BLaER1 (cell line): ENCODE data around the gene ACTR2.

Source experiments
- H3K27ac ChIP-seq: shearing (Covaris generic); formaldehyde crosslinking; 2 replicates; pipeline ENCODE4 v1.8.1; 2022
- H3K27me3 ChIP-seq: shearing (Covaris generic); formaldehyde crosslinking; 2 replicates; pipeline ENCODE4 v1.8.1; 2022
- H3K36me3 ChIP-seq: shearing (Covaris generic); formaldehyde crosslinking; 2 replicates; pipeline ENCODE4 v1.8.1; 2022
- H3K4me1 ChIP-seq: shearing (Covaris generic); formaldehyde crosslinking; 2 replicates; pipeline ENCODE4 v1.8.1; 2022
- H3K4me2 ChIP-seq: shearing (Covaris generic); formaldehyde crosslinking; 2 replicates; pipeline ENCODE4 v1.8.1; 2022
- H3K4me3 ChIP-seq: shearing (Covaris generic); formaldehyde crosslinking; 2 replicates; pipeline ENCODE4 v1.8.1; 2022
- H3K9ac ChIP-seq: shearing (Covaris generic); formaldehyde crosslinking; 2 replicates; pipeline ENCODE4 v1.8.1; 2022
- H3K9me3 ChIP-seq: shearing (Covaris generic); formaldehyde crosslinking; 2 replicates; pipeline ENCODE4 v1.8.1; 2022
- H4K20me1 ChIP-seq: shearing (Covaris generic); formaldehyde crosslinking; 2 replicates; pipeline ENCODE4 v1.8.1; 2022
- Cebpa-rat ChIP-seq: shearing (Covaris generic); IDR thresholded peaks from 2 replicates; pipeline ENCODE4 v1.8.1; 2022

ACTR2 gene

DNA sequence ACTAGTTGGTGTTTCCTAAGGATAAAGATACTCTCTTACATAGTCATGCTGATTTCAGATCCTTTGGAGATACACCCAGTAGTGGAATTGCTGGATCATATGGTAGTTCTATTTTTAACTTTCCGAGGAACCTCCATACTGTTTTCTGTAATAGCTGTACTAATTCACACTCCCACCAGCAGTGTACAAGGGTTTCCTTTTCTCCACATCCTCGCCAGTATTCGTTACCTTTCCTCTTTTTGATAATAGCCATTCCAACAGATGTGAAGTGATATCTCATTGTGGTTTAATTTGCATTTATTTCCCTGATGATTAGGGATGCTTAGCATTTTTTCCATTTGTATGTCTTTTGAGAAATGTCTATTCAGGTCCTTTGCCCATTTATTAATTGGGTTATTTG, 34.0 kb downstream of the ACTR2 start:
- no peak overlapping the region for H3K27ac ChIP-seq
- H3K27me3 ChIP-seq = no peaks in the 10 kb centered on the region
- peaks cover 90% of the 10 kb centered on the region for H3K36me3 ChIP-seq
- no peak overlapping the region for H3K9ac ChIP-seq
- peaks cover 98% of the 10 kb centered on the region for H4K20me1 ChIP-seq
- no peaks in the 10 kb centered on the region for H3K4me1 ChIP-seq
- TF ChIP-seq Cebpa-rat = no peak
- no peak overlapping the region for H3K4me2 ChIP-seq
- no peak overlapping the region for H3K4me3 ChIP-seq
- no peaks in the 10 kb centered on the region for H3K9me3 ChIP-seq

DNA sequence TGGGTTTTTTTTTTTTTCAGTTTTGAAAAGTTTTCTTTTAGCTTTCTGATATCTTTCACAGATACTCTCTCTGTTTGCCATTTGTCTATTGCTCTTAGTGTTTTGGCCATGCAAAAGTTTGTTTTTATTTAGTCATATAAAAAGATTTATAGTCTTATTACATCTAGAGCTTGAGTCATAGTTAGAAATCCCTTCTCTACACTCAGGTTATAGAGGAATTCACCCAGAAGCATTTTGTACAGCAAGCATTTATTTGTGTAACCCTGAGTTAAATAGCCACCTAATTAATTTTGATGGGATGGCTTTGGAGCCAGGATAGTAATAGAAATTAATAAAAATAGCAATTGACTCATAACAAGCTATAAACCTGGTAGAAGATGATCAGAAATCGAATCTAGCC, 35.6 kb downstream of the ACTR2 start:
- Histone ChIP-seq H3K4me2 (no peak overlapping the region), H3K27me3 (no peaks in the 10 kb centered on the region), H3K27ac (no peak overlapping the region), H3K4me3 (no peak overlapping the region), H3K9me3 (no peaks in the 10 kb centered on the region), H3K36me3 (peaks cover 93% of the 10 kb centered on the region), H3K9ac (no peak overlapping the region), H3K4me1 (peaks cover 5% of the 10 kb centered on the region), H4K20me1 (peaks cover 100% of the 10 kb centered on the region)
- TF ChIP-seq Cebpa-rat = no peak

DNA sequence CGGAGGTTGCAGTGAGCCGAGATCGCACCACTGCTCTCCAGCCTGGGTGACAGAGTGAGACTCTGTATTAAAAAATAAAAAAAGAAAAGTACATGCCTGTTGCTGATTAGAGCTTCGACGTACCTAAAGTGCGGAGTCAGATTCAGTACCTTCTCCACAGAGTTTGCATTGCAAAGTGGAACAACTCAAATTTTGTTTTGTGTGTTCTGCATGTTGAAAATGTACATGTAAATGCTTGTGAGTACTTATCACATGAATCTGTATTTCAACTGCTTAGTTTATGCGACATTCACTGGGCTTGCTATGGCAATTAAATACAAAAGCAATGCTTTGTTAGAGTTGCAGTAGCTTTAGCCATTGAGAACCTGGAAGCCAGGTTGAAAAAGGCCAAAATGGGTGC, 36.4 kb downstream of the ACTR2 start:
- H3K36me3 ChIP-seq = peaks cover 93% of the 10 kb centered on the region
- TF ChIP-seq Cebpa-rat = no peak
- H3K27ac ChIP-seq = no peak overlapping the region
- H3K9me3 ChIP-seq = no peaks in the 10 kb centered on the region
- no peak overlapping the region for H3K9ac ChIP-seq
- no peaks in the 10 kb centered on the region for H3K27me3 ChIP-seq
- H3K4me1 ChIP-seq = peaks cover 12% of the 10 kb centered on the region
- H4K20me1 ChIP-seq = peaks cover 100% of the 10 kb centered on the region
- H3K4me3 ChIP-seq = no peak overlapping the region
- no peak overlapping the region for H3K4me2 ChIP-seq

DNA sequence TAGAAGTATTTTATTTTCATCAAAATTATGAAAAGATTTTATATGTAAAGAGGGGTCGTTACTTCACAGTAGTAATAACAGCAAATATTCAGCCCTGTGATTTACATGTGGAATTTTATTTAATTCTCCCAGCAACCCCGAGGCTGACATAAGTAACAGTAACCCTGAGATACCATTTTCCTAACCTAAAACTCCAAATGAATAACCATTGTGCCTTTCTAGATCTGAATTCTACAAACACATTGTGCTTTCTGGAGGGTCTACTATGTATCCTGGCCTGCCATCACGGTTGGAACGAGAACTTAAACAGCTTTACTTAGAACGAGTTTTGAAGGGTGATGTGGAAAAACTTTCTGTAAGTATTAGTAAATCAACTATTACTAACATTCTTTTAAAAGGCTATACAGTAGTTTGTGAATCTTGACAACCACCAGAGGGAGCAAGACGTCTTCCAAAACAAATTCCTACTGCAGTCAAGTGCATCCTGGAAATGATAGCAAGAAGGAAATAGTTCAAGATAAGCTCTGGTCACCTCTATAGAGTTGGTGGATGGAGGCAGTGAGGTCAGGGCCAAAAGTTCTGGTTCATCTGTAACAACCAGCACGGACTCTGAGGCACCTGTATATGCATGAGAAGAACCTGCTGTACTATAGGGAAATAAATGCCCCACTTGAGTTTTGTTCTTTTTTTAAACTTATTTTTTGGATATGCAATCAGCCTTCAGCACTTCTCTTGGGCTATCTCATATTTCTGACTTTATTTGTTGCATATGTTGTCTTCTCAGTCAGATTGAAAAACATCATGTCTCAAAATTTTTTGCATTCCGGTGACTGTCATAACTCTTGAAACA, 37.4 kb downstream of the ACTR2 start:
- Histone ChIP-seq H4K20me1 (peaks cover 100% of the 10 kb centered on the region), H3K36me3 (peaks cover 88% of the 10 kb centered on the region), H3K4me1 (peaks cover 14% of the 10 kb centered on the region), H3K4me3 (no peak overlapping the region), H3K4me2 (no peak overlapping the region), H3K9me3 (no peaks in the 10 kb centered on the region), H3K9ac (no peak overlapping the region), H3K27ac (no peak overlapping the region), H3K27me3 (no peaks in the 10 kb centered on the region)
- TF ChIP-seq Cebpa-rat = no peak

DNA sequence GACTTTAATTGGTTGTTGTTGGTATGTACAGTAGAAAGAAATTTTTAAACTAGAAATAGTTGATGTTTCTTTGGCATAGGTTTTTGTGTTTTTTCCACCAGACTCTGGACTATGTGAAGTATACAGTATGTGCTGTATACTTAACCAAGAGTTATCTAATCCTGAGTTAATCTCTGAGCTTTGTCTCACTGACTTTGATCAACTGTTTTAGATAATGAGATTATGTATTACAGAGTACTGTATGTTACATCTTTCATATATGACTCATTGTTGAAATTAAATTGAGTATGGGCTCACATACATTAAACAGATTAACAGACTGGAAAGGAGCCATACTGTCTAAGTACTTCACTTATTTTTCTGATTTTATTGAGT, 38.0 kb downstream of the ACTR2 start:
- no peak for TF ChIP-seq Cebpa-rat
- no peak overlapping the region for H3K27ac ChIP-seq

DNA sequence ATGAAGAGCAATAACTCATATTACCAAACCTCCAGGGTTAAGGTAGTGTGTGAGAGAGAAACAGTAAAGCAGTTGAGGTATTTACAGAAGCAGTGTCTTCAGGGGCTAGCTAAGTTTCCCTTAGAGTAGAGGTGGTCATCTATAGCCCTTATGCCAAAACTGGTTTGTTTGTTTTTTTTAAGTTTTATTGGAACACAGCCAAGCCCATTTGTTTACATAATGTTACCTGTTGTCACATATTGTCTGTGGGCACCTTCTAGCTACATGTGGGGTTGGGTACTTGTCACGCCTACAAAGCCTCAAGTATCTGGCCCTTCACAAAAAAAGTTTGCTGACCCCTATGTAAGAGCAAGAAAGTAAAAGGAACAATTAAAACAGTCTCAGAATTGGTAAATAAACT, 39.4 kb downstream of the ACTR2 start:
- peaks cover 94% of the 10 kb centered on the region for H4K20me1 ChIP-seq
- no peak overlapping the region for H3K4me3 ChIP-seq
- no peak for TF ChIP-seq Cebpa-rat
- H3K9me3 ChIP-seq = no peaks in the 10 kb centered on the region
- no peaks in the 10 kb centered on the region for H3K27me3 ChIP-seq
- peaks cover 14% of the 10 kb centered on the region for H3K4me1 ChIP-seq
- H3K9ac ChIP-seq = no peak overlapping the region
- H3K36me3 ChIP-seq = peaks cover 82% of the 10 kb centered on the region
- no peak overlapping the region for H3K27ac ChIP-seq
- no peak overlapping the region for H3K4me2 ChIP-seq

More for the DNA sequence above, 38.0 kb downstream of the ACTR2 start:
- Histone ChIP-seq H3K4me1 (peaks cover 14% of the 10 kb centered on the region), H3K4me3 (no peak overlapping the region), H3K9ac (no peak overlapping the region), H3K9me3 (no peaks in the 10 kb centered on the region), H3K27me3 (no peaks in the 10 kb centered on the region), H3K4me2 (no peak overlapping the region), H3K36me3 (peaks cover 87% of the 10 kb centered on the region), H4K20me1 (peaks cover 99% of the 10 kb centered on the region)

DNA sequence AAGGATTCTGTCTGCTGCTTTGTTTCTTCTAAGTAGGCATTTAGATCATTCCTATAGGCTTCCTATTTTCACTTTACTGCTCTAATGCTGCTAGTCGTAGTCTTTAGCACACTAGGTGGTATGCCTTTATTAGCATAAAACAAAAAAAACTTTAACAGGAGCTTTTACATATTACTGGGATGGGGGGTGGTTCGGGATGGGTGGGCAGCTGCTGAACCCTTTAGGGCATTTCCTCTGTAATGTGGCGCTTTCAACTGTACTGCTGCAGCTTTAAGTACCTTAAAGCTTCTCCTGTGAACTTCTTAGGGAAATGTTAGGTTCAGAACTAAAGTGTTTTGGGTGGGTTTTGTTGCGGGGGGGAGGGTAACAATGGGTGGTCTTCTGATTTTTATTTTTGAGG, 41.3 kb downstream of the ACTR2 start:
- H3K9ac ChIP-seq = no peak overlapping the region
- H3K27me3 ChIP-seq = no peaks in the 10 kb centered on the region
- H3K4me3 ChIP-seq = no peak overlapping the region
- H3K4me1 ChIP-seq = peaks cover 14% of the 10 kb centered on the region
- peak overlapping the region; percentile 19; the same call in 1 of the 2 replicates for H3K4me2 ChIP-seq
- H3K27ac ChIP-seq = no peak overlapping the region
- no peaks in the 10 kb centered on the region for H3K9me3 ChIP-seq
- peaks cover 81% of the 10 kb centered on the region for H3K36me3 ChIP-seq
- no peak for TF ChIP-seq Cebpa-rat
- peaks cover 94% of the 10 kb centered on the region for H4K20me1 ChIP-seq

DNA sequence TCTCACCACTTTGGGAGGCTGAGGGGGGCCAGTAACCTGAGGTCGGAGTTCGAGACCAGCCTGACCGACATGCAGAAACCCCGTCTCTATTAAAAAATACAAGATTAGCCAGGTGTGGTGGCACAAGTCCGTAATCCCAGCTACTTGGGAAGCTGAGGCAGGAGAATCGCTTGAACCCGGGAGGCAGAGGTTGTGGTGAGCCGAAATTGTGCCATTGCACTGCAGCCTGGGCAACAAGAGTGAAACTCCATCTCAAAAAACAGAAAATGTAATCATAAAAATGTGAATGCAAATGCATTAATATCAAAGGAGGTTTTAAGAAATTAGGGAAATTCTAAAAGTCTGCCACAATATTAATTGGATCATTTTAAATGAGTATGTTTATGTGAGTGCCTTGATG, 45.7 kb downstream of the ACTR2 start:
- Histone ChIP-seq H3K9me3 (no peaks in the 10 kb centered on the region), H3K36me3 (peaks cover 39% of the 10 kb centered on the region), H3K4me3 (no peak overlapping the region), H3K4me2 (no peak overlapping the region), H3K9ac (no peak overlapping the region), H3K4me1 (peaks cover 14% of the 10 kb centered on the region), H3K27me3 (peaks cover 34% of the 10 kb centered on the region), H4K20me1 (peaks cover 94% of the 10 kb centered on the region), H3K27ac (no peak overlapping the region)
- TF ChIP-seq Cebpa-rat = no peak

DNA sequence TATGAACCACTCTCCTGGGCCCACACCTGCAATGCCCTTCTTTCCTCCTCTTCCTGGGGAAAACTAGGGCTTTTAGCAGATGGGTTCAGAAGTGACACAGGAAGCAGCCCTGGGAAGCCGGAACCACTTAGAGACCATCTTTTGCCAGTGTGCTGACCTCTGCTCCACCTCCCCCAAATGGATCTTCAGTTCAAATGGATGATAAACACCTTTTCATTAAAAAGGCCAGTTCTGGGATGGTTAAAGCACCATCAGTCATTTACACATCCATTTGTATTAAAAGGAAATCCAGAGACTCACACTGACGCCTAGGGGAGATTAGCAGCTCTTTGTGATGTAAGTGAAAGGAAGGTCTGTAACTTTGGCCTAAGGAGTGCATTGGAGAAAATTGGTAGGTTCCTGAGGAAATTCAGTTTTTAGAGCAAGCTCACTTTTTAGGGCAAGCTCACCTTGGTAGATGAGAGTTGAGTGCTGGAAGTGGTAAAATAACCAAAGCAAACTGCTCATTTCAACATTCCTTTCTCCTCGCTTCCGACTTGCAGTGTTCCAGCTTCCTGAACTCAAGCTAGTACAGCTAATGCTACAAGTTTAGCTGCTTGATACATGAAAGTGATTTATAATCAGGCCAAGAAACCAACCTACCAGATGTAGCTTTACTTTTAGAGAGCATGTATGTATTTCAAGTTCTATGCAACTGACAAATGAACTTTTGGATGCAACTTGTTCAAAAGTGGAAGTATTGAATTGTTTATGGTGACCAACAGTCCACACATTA, 47.7 kb downstream of the ACTR2 start:
- Histone ChIP-seq H3K27ac (no peak overlapping the region), H3K4me3 (no peak overlapping the region), H3K9ac (no peak overlapping the region), H3K4me1 (peaks cover 19% of the 10 kb centered on the region), H3K4me2 (no peak overlapping the region), H3K36me3 (peaks cover 27% of the 10 kb centered on the region), H3K9me3 (no peaks in the 10 kb centered on the region), H3K27me3 (peaks cover 50% of the 10 kb centered on the region), H4K20me1 (peaks cover 94% of the 10 kb centered on the region)
- TF ChIP-seq Cebpa-rat = no peak

DNA sequence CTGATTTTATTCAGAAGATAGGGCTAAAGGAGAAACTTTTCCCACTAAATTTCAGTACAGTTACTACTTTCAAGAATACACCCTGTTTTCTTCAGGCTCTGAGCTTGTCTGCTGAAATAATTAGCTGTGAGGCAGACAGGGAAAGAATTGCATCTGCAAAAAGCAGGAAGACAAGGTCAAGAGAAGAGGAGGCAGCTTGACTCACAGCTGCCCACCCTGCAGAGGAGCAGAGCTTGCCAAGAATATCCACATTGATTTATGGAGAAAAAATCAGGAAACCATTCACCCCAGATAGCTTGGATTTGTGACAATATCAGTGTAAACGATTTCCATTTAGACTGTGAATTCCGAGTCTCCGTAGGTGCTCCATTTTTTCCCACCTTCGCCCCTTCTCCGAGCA, 49.0 kb downstream of the ACTR2 start:
- no peak overlapping the region for H3K4me3 ChIP-seq
- peaks cover 61% of the 10 kb centered on the region for H3K27me3 ChIP-seq

More for the DNA sequence above, 49.0 kb downstream of the ACTR2 start:
- H3K9ac ChIP-seq = no peak overlapping the region
- no peak overlapping the region for H3K4me2 ChIP-seq
- H3K27ac ChIP-seq = no peak overlapping the region
- H3K4me1 ChIP-seq = peaks cover 23% of the 10 kb centered on the region
- no peaks in the 10 kb centered on the region for H3K9me3 ChIP-seq
- peaks cover 87% of the 10 kb centered on the region for H4K20me1 ChIP-seq
- no peak for TF ChIP-seq Cebpa-rat
- peaks cover 20% of the 10 kb centered on the region for H3K36me3 ChIP-seq
